Gastrocnemius medialis (tissue), 4 donors: Measurements from ENCODE around the gene CRCP.

Source experiments
- POLR2A ChIP-seq, 2 donors: fragments of 450-650 bp; IDR thresholded peaks; one replicate each; pipeline ENCODE4 v1.6.1; 2017; ENCODE audit warnings: antibody characterized with exemption in 2 of 2, mild to moderate bottlenecking in 2 of 2, moderate library complexity in 2 of 2
- TF ChIP-seq, protein P1 (sequence below), 5 experiments: fragments of 450-650 bp in 3 of 5; fragments of 200-600 bp in 2 of 5; sonication (generic) in 2 of 5; IDR thresholded peaks in 4 of 5; conservative IDR thresholded peaks in 1 of 5; 1 replicate in 4 of 5; 2 replicates in 1 of 5; pipeline ENCODE4 v1.5.1; 2016 to 2019; ENCODE audit warnings: antibody characterized with exemption in 5 of 5, mild to moderate bottlenecking in 3 of 5, moderate library complexity in 3 of 5

DNA sequence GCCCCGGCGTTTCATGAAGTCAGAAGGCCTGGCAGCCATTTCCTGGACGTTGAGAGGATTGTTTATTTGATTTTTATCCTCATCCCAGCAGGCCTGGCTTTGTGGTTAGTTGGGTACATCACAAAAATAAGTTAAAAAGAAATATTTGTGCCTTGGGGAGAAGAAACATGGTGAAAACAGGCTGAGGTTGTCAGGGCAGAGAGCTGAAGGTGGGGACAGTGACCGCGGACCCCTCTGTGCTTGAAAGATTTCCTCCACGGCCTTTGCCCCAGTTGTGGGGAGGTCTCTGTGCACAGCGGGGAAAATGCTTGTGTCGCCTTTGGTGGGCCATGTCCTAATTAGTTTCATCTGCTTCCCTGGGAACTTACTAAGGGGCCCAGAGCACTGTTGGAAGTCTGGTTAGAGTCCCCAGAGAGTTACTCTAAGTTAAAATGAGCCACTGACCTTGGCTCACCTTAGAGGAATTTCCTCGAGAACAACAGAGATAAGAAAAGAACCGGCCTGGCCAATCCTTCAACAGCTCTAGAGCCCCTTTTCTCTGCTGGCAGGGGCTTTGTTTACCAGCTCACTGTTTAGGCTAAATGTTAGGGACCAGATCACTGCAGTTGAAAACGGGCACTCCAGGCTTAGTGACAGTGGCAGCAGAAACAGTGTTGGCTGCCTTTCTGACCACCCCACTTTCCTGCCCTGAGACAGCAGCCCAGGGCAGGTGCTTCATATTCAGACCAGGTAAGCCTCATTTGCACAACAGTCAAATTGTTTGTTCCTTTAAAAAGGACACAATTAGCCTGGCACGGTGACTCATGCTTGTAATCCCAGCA is 37.9 kb downstream of the CRCP start:
- TF ChIP-seq, protein P1, sequence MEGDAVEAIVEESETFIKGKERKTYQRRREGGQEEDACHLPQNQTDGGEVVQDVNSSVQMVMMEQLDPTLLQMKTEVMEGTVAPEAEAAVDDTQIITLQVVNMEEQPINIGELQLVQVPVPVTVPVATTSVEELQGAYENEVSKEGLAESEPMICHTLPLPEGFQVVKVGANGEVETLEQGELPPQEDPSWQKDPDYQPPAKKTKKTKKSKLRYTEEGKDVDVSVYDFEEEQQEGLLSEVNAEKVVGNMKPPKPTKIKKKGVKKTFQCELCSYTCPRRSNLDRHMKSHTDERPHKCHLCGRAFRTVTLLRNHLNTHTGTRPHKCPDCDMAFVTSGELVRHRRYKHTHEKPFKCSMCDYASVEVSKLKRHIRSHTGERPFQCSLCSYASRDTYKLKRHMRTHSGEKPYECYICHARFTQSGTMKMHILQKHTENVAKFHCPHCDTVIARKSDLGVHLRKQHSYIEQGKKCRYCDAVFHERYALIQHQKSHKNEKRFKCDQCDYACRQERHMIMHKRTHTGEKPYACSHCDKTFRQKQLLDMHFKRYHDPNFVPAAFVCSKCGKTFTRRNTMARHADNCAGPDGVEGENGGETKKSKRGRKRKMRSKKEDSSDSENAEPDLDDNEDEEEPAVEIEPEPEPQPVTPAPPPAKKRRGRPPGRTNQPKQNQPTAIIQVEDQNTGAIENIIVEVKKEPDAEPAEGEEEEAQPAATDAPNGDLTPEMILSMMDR (IDR thresholded peaks at IDR 0.05 in 4 of 5, conservative IDR thresholded peaks at IDR 0.05 in 1 of 5): no peak
- no peak for TF ChIP-seq POLR2A (IDR thresholded peaks at IDR 0.05)
